Activated B cell treated with CpG ODN at 0.5 μM for 24 hours (primary cell): ENCODE measurements around the gene FCSK. TPM values are rescaled to one million over a fixed set of nuclear protein-coding genes. Genes with fewer than 3 reads are reported as not detected.

Source experiments
- ATAC-seq: fragments of 200-7000 bp; cut with Tn5 transposase; one replicate; pipeline ENCODE4 v1.10.0; 2021; ENCODE audit warnings: low read depth, mild to moderate bottlenecking, moderate library complexity
- CTCF ChIA-PET: fragments of 350-600 bp; sonication (Branson Sonifier 250); formaldehyde crosslinking; loops from one replicate; lab custom pipeline; 2021; ENCODE audit warnings: antibody characterized with exemption; lab: Charles Lee
- POLR2A ChIA-PET: fragments of 350-600 bp; sonication (Branson Sonifier 250); formaldehyde crosslinking; loops from one replicate; lab custom pipeline; 2021; ENCODE audit warnings: antibody characterized with exemption; lab: Charles Lee
- DNase-seq: peaks from one replicate; pipeline ENCODE4 v3.0.0; 2022
- H3K27ac Mint-ChIP-seq: one replicate; pipeline ENCODE4 v1.8.0; 2020; ENCODE audit warnings: mixed read lengths
- H3K27me3 Mint-ChIP-seq: one replicate; pipeline ENCODE4 v1.8.0; 2021; ENCODE audit warnings: mixed read lengths
- H3K36me3 Mint-ChIP-seq: one replicate; pipeline ENCODE4 v1.8.0; 2021; ENCODE audit warnings: low read depth, mixed read lengths
- H3K4me1 Mint-ChIP-seq: one replicate; pipeline ENCODE4 v1.8.0; 2021; ENCODE audit warnings: mixed read lengths
- H3K4me3 Mint-ChIP-seq: one replicate; pipeline ENCODE4 v1.8.0; 2020; ENCODE audit warnings: mild to moderate bottlenecking, mixed read lengths
- H3K9me3 Mint-ChIP-seq: one replicate; pipeline ENCODE4 v1.8.0; 2020; ENCODE audit warnings: mixed read lengths
- CTCF ChIP-seq: fragments of 200-600 bp; IDR thresholded peaks from one replicate; pipeline ENCODE4 v1.8.0; 2022; ENCODE audit warnings: antibody characterized with exemption, mild to moderate bottlenecking
- intact Hi-C: fragments of 100-400 bp; cut with micrococcal nuclease; formaldehyde crosslinking; loops from one replicate; pipeline ENCODE4 v1.15.1; 2024
- total RNA-seq: library from RNA; stranded (reverse); gene quantifications from 2 replicates; pipeline ENCODE4 v1.2.3, GENCODE V29; 2022

Gene FCSK
- total RNA-seq, 1 donor from 2014 or later: 21.4 TPM

GRCh38 chr16:70416748-70417616, 37.4 kb upstream of the FCSK start:
- POLR2A ChIA-PET: interaction anchor here (0.6 to 4.0 kb wide), 13 partner anchors 10 to 887 kb away, joined by 3 to 62 read pairs (median 4); partner anchors contain the start of genes AARS1, COG4, DDX19A and SF3B3
- no peaks in the 10 kb centered on the region for H3K9me3 Mint-ChIP-seq
- peak overlapping the region; percentile 50 for H3K4me3 Mint-ChIP-seq
- peak overlapping the region; percentile 78 for H3K27ac Mint-ChIP-seq
- H3K36me3 Mint-ChIP-seq: peaks cover 12% of the 10 kb centered on the region
- H3K4me1 Mint-ChIP-seq: peaks cover 60% of the 10 kb centered on the region
- CTCF ChIA-PET: interaction anchor here (0.6 to 0.7 kb wide), 2 partner anchors 54 to 106 kb away, joined by 3 read pairs; partner anchors contain the start of genes COG4 and SF3B3
- intact Hi-C loops: loop anchor here (1.0 to 5.0 kb wide), 3 partner anchors 13 to 35 kb away; partner anchors contain the start of gene FCSK
- peak; percentile 95 for ATAC-seq
- TF ChIP-seq CTCF: no peak
- no peaks in the 10 kb centered on the region for H3K27me3 Mint-ChIP-seq
- DNase-seq: peak; percentile 49

- H3K27ac Mint-ChIP-seq: peak overlapping the region; percentile 69
- peak overlapping the region; percentile 32 for H3K4me3 Mint-ChIP-seq
- H3K9me3 Mint-ChIP-seq: no peaks in the 10 kb centered on the region
- DNase-seq (no peak), ATAC-seq (no peak)
- no peak for TF ChIP-seq CTCF
- ChIA-PET POLR2A (interaction anchor here (0.6 to 4.0 kb wide), 7 partner anchors 9 to 71 kb away, joined by 3 to 62 read pairs (median 8); partner anchors contain the start of genes DDX19A and ST3GAL2), CTCF (interaction anchor here (0.6 to 0.7 kb wide), 2 partner anchors 54 to 106 kb away, joined by 3 read pairs; partner anchors contain the start of genes COG4 and SF3B3)
- H3K27me3 Mint-ChIP-seq: no peaks in the 10 kb centered on the region
- H3K4me1 Mint-ChIP-seq: peaks cover 66% of the 10 kb centered on the region
- intact Hi-C loops: loop anchor here (5.0 kb wide), 1 partner anchor 35 kb away; the partner anchor contains the start of gene FCSK
- H3K36me3 Mint-ChIP-seq: peaks cover 10% of the 10 kb centered on the region
Observed at GRCh38 chr16:70417661-70418060, 36.7 kb upstream of the FCSK start.

- H3K9me3 Mint-ChIP-seq: no peaks in the 10 kb centered on the region
- intact Hi-C loops: loop anchor here (5.0 kb wide), 1 partner anchor 34 kb away; the partner anchor contains the start of gene FCSK
- ChIA-PET CTCF (interaction anchor here (1.0 kb wide), 1 partner anchor 19 kb away, joined by 5 read pairs; no protein-coding TSS in a partner anchor), POLR2A (interaction anchor here (0.6 to 4.0 kb wide), 6 partner anchors 8 to 40 kb away, joined by 3 to 62 read pairs (median 6); partner anchors contain the start of gene ST3GAL2)
- ATAC-seq (no peak), DNase-seq (no peak)
- H3K27me3 Mint-ChIP-seq: no peaks in the 10 kb centered on the region
- H3K4me1 Mint-ChIP-seq: peaks cover 70% of the 10 kb centered on the region
- TF ChIP-seq CTCF: no peak
- peaks cover 11% of the 10 kb centered on the region for H3K36me3 Mint-ChIP-seq
- no peak overlapping the region for H3K4me3 Mint-ChIP-seq
- peak overlapping the region; percentile 69 for H3K27ac Mint-ChIP-seq
Observed at GRCh38 chr16:70418274-70418992, 36.0 kb upstream of the FCSK start.

- ChIA-PET CTCF (interaction anchor here (1.0 kb wide), 1 partner anchor 19 kb away, joined by 5 read pairs; no protein-coding TSS in a partner anchor), POLR2A (interaction anchor here (1.3 to 4.0 kb wide), 2 partner anchors 10 to 13 kb away, joined by 3 to 62 read pairs; no protein-coding TSS in a partner anchor)
- TF ChIP-seq CTCF: no peak
- Mint-ChIP-seq H3K4me1 (peaks cover 72% of the 10 kb centered on the region), H3K27me3 (no peaks in the 10 kb centered on the region), H3K4me3 (no peak overlapping the region), H3K36me3 (peaks cover 11% of the 10 kb centered on the region), H3K27ac (peak overlapping the region; percentile 18), H3K9me3 (no peaks in the 10 kb centered on the region)
- intact Hi-C loops: loop anchor here (5.0 kb wide), 1 partner anchor 33 kb away; the partner anchor contains the start of gene FCSK
- ATAC-seq (no peak), DNase-seq (no peak)
Observed at GRCh38 chr16:70418993-70419318, 35.4 kb upstream of the FCSK start.
